Fibroblast of the aortic adventitia (primary cell): ENCODE data around the gene CALML3. TPM values are rescaled to one million over a fixed set of nuclear protein-coding genes. Genes with fewer than 3 reads are reported as not detected.

Source experiments
- DNase-seq: peaks from one replicate; pipeline ENCODE4 v3.0.0-alpha.2; 2010; ENCODE audit warnings: low read depth
- H3K4me3 ChIP-seq: 2 replicates; pipeline ENCODE4 v1.5.1; 2011; ENCODE audit warnings: low read depth, mild to moderate bottlenecking, control low read depth, low read length, moderate library complexity
- total RNA-seq: library from RNA; depleted of rRNA; stranded (reverse); fragments of >200 nt; gene quantifications from 2 replicates; pipeline ENCODE4 v1.2.3, GENCODE V29; 2012; ENCODE audit warnings: low replicate concordance
- TF ChIP-seq, protein P1 (sequence below): IDR thresholded peaks from 2 replicates; pipeline ENCODE4 v1.5.1; 2011; ENCODE audit warnings: mild to moderate bottlenecking, low read length, control low read depth, inconsistent platforms; ENCODE audit not compliant: insufficient read depth

Gene CALML3
- total RNA-seq, 1 donor = not detected

DNA sequence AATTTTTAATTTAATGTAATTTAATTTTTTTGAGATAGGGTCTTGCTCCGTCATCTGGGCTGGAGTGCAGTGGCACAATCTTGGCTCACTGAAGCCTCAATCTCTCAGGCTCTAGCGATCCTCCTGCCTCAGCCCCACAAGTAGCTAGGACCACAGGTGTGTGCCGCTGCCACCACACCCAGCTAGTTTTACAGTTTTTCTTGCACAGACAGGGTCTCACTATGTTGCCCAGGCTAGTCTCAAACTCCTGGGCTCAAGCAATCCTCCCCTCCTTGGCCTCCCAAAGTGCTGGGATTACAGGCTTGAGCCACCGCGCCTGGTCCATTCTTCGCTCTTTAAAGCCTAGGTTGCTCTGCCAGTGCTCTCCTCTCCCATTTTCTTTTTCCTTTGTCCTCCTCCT lies 12.9 kb downstream of the CALML3 start:
- no peak for DNase-seq
- TF ChIP-seq, protein P1, sequence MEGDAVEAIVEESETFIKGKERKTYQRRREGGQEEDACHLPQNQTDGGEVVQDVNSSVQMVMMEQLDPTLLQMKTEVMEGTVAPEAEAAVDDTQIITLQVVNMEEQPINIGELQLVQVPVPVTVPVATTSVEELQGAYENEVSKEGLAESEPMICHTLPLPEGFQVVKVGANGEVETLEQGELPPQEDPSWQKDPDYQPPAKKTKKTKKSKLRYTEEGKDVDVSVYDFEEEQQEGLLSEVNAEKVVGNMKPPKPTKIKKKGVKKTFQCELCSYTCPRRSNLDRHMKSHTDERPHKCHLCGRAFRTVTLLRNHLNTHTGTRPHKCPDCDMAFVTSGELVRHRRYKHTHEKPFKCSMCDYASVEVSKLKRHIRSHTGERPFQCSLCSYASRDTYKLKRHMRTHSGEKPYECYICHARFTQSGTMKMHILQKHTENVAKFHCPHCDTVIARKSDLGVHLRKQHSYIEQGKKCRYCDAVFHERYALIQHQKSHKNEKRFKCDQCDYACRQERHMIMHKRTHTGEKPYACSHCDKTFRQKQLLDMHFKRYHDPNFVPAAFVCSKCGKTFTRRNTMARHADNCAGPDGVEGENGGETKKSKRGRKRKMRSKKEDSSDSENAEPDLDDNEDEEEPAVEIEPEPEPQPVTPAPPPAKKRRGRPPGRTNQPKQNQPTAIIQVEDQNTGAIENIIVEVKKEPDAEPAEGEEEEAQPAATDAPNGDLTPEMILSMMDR = no peak
- H3K4me3 ChIP-seq = no peak overlapping the region

DNA sequence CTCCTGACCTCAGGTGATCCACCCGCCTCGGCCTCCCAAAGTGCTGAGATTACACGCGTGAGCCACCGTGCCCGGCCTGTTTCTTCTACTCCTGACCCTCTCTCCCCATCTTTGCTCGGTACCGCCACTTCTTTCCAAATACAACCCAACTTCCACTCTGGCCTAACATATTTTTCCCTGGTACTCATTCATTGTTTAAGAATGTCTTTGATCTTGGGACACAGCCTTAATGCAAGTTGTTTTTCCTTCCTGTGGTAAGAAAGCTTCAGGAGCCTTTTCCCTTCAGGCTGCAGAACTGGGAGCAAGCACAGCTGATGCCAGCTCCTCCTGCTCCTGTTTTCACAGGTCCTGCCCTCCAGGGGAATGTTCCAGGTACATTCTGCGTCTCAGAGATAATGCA lies 13.7 kb downstream of the CALML3 start:
- TF ChIP-seq, protein P1 = no peak
- DNase-seq = peak; percentile 70
- no peak overlapping the region for H3K4me3 ChIP-seq

DNA sequence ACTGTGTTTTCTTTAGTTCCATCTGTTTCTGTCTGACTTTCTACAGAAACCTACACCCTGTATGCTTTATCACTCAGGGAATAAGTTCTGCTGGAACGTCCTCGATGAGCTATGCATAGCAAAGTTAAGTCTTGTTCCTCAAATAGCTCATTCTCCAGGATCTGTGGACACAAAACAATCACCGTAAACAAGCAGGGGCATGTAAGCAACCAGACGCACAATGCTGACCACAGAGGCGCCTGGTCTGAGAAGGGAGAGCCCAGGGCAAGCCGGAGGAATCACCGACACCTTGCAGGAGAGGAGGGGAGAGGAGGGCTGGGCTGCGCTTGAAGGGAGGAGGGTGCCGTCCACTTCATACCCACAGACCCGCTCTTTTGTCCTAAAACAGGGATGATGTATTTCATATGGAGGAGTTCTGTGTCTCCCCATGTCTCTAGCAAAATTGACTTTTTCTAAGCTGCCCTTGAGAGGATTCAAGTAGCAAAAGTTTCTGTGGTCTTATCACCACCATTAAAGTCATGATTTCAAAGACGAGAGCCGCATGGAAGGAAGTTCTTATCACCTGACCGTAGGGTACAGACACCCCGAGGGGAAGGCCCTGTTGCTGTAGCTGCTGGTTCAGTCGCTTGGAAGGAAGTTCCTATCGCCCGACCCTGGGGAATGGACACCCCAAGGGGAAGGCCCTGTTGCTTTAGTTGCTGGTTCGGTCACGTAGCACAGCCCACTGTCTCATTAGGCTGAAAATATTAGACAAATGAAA lies 14.3 kb downstream of the CALML3 start:
- TF ChIP-seq, protein P1 = no peak
- DNase-seq = no peak
- H3K4me3 ChIP-seq = no peak overlapping the region

DNA sequence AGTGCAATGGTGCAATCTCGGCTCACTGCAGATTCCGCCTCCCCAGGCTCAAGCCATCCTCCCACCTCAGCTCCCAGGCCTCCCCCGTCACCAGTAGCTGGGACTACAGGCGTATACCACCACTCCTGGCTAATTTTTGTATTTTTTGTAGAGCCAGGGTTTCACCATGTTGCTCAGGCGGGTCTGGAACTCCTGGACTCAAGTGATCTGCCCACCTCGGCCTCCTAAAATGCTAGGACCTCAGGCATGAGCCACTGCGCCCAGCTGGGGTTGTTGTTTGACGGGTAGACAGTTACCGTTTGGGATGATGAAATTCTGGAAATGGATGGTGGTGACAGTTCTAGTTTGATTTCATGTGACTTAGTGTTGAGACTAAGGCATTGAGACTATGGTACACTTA lies 15.3 kb downstream of the CALML3 start:
- no peak for DNase-seq
- H3K4me3 ChIP-seq = no peak overlapping the region
- TF ChIP-seq, protein P1 = no peak

DNA sequence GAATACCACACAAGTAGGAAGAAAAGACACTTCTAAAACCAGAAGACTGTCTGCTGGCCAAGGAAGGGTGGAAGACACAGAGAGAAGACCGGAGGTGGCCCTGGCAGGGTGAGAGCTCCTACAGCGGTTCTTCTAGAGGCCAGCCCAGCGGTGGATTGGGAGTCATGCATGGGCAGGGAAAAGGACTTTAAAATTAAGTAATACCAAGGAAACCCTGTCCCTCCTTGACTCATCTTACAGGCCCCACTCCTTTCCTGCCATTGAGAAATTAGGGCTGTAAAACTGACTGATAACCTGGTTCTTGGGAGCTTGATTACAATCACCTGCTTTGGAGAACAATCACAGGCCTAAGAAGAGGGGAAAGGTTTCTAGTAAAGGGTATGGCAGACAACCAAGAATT lies 16.1 kb downstream of the CALML3 start:
- H3K4me3 ChIP-seq = no peak overlapping the region
- no peak for DNase-seq
- TF ChIP-seq, protein P1 = no peak

DNA sequence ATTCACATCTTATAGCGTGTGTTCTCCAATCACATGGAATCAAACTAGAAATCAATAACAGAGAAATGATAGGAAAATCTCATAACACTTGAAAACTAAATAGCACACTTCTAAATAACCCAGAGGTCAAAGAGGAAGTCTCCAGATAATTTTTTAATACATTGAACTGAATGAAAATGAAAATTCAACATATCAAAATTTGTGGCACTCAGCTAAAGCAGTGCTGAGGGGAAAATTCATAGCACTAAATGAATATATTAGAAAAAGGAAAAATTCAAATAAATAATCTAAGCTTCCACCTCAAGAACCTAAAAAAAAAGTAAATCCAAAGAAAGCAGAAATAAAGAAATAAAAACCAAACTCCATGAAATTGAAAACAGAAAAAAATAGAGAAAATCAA lies 17.3 kb downstream of the CALML3 start:
- DNase-seq = no peak
- no peak overlapping the region for H3K4me3 ChIP-seq
- TF ChIP-seq, protein P1 = no peak

DNA sequence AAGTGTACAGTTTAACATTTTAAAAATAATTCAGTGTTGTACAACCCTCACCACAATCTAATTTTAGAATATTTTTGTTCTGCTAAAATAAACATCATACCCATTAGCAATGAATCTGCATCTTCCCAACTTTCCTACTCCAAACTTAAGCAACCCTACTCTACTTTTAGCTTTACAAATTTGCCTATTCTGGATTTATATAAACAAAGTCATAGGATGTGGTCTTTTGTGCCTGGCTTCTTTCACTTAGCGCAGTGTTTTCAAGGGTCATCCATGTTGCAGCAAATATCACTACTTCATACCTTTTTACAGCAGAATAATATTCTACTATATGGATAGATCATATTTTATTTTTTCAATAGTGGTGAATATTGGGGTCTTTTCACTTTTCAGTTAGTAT lies 18.9 kb downstream of the CALML3 start:
- DNase-seq = peak; percentile 4
- TF ChIP-seq, protein P1 = no peak

More for the DNA sequence above, 18.9 kb downstream of the CALML3 start:
- H3K4me3 ChIP-seq = no peak overlapping the region
